Lung (tissue), 12 donors: ENCODE data around the gene PCSK1. TPM values are rescaled to one million over a fixed set of nuclear protein-coding genes. Genes with fewer than 3 reads are reported as not detected.

ENCODE experiments used
- ATAC-seq: fragments of 200-7000 bp; cut with Tn5 transposase; one replicate; pipeline ENCODE4 v1.9.1; 2020; ENCODE audit warnings: moderate number of reproducible peaks; ENCODE audit not compliant: insufficient read depth, low FRiP score
- DNase-seq, 3 donors: peaks; one replicate each; pipeline ENCODE4 v3.0.0-alpha.2; 2013 to 2017
- H3K27ac ChIP-seq, 2 donors: one replicate each; pipeline ENCODE4 v1.5.1; 2013; ENCODE audit warnings: mild to moderate bottlenecking in 2 of 2, moderate library complexity in 2 of 2, control low read depth in 1 of 2, inconsistent platforms in 1 of 2, low read depth in 1 of 2, low read length in 1 of 2
- H3K27me3 ChIP-seq, 3 donors: one replicate each; pipeline ENCODE4 v1.5.1; 2013; ENCODE audit warnings: low read length in 2 of 3; ENCODE audit not compliant: control insufficient read depth in 3 of 3, insufficient read depth in 3 of 3
- H3K36me3 ChIP-seq, 4 donors: one replicate each; pipeline ENCODE4 v1.5.1; 2013; ENCODE audit warnings: low read length in 4 of 4, mild to moderate bottlenecking in 1 of 4, moderate library complexity in 1 of 4; ENCODE audit not compliant: control insufficient read depth in 4 of 4, insufficient read depth in 4 of 4
- H3K4me1 ChIP-seq, 5 donors: one replicate each; pipeline ENCODE4 v1.5.1; 2013; ENCODE audit warnings: low read length in 5 of 5, mild to moderate bottlenecking in 2 of 5, moderate library complexity in 1 of 5; ENCODE audit not compliant: control insufficient read depth in 5 of 5, insufficient read depth in 5 of 5
- H3K4me3 ChIP-seq: one replicate; pipeline ENCODE4 v1.5.1; 2013; ENCODE audit warnings: mild to moderate bottlenecking, control low read depth, moderate library complexity
- H3K9ac ChIP-seq, 2 donors: one replicate each; pipeline ENCODE4 v1.5.1; 2013; ENCODE audit warnings: low read length in 2 of 2, control low read depth in 1 of 2; ENCODE audit not compliant: insufficient read depth in 1 of 2
- H3K9me3 ChIP-seq, 4 donors: one replicate each; pipeline ENCODE4 v1.5.1; 2013; ENCODE audit warnings: low read length in 3 of 4, mild to moderate bottlenecking in 1 of 4, moderate library complexity in 1 of 4; ENCODE audit not compliant: control insufficient read depth in 4 of 4, insufficient read depth in 3 of 4
- CTCF ChIP-seq: IDR thresholded peaks from 2 replicates; pipeline ENCODE4 v1.5.1; 2012; ENCODE audit warnings: mild to moderate bottlenecking; ENCODE audit errors: control extremely low read depth, extremely low read depth
- WGBS, 2 donors: extraction: QIAGEN DNeasy Blood & Tissue Kit; methylation state at CpG; one replicate each; pipeline ENCODE4 v1.1.7; 2013; 5-methylcytosine and 5-hydroxymethylcytosine counted together
- polyA plus RNA-seq, 2 donors: library from polyadenylated mRNA; stranded (reverse); fragments of 200-250 nt; gene quantifications; one replicate each; pipeline ENCODE4 v1.2.1, GENCODE V29; 2013
- total RNA-seq, 2 donors: library from RNA; depleted of rRNA in 1 of 2; stranded (reverse); fragments of >200 nt in 1 of 2; gene quantifications; one replicate each; pipeline ENCODE4 v1.2.1, GENCODE V29; 2014 to 2021
- donor health status: control.
- donor health status: control.
- donor health status: Bipolar disorder and iron deficiency.
- donor health status: healthy.
- donor health status: DM: yes; HTN: yes; CAD: no.

PCSK1 gene
- total and polyA plus RNA-seq, 4 donors = 0.08 to 3.3 (median 1.3) TPM

- no peaks in the 10 kb centered on the region for H3K27me3 ChIP-seq
- no peak overlapping the region for H3K4me3 ChIP-seq
- ATAC-seq (no peak), DNase-seq (no peak)
- peaks cover 0 to under 1% (median 0%) of the 10 kb centered on the region in 5 donors for H3K4me1 ChIP-seq
- no peak overlapping the region for H3K9ac ChIP-seq
- WGBS, 2 donors = 49 to 50% methylated on average over 2 of the region's 2 CpGs
- no peak overlapping the region for H3K27ac ChIP-seq
- H3K36me3 ChIP-seq = no peaks in the 10 kb centered on the region
- no peaks in the 10 kb centered on the region for H3K9me3 ChIP-seq
- TF ChIP-seq CTCF = no peak
These were observed 55.9 kb downstream of the PCSK1 start for GRCh38 chr5:96377167-96377566.

- Histone ChIP-seq H3K9me3 (no peaks in the 10 kb centered on the region), H3K4me1 (no peaks in the 10 kb centered on the region), H3K4me3 (no peak overlapping the region), H3K27me3 (no peaks in the 10 kb centered on the region), H3K9ac (no peak overlapping the region), H3K36me3 (no peaks in the 10 kb centered on the region), H3K27ac (no peak overlapping the region)
- TF ChIP-seq CTCF = no peak
- DNase-seq (no peak), ATAC-seq (no peak)
- 89 to 91% methylated on average over 5 of the region's 5 CpGs for WGBS, 2 donors
These were observed 58.4 kb downstream of the PCSK1 start for GRCh38 chr5:96374653-96375052.

GRCh38 chr5:96373381-96373733, 59.7 kb downstream of the PCSK1 start:
- H3K9ac ChIP-seq = no peak overlapping the region
- no peak for DNase-seq
- TF ChIP-seq CTCF = no peak
- H3K4me3 ChIP-seq = no peak overlapping the region
- WGBS, 2 donors = 88% methylated on average over 4 of the region's 4 CpGs
- no peaks in the 10 kb centered on the region for H3K4me1 ChIP-seq
- H3K9me3 ChIP-seq = no peaks in the 10 kb centered on the region
- H3K27me3 ChIP-seq = no peaks in the 10 kb centered on the region
- H3K36me3 ChIP-seq = no peaks in the 10 kb centered on the region
- no peak overlapping the region for H3K27ac ChIP-seq
- ATAC-seq = no peak

- DNase-seq (no peak), ATAC-seq (no peak)
- Histone ChIP-seq H3K4me3 (no peak overlapping the region), H3K27ac (no peak overlapping the region), H3K27me3 (no peaks in the 10 kb centered on the region), H3K9ac (no peak overlapping the region), H3K9me3 (no peaks in the 10 kb centered on the region), H3K4me1 (no peaks in the 10 kb centered on the region), H3K36me3 (no peaks in the 10 kb centered on the region)
- 94% methylated on average over 2 of the region's 2 CpGs for WGBS, 2 donors
- TF ChIP-seq CTCF = no peak
These were observed 60.2 kb downstream of the PCSK1 start for GRCh38 chr5:96372726-96373380.
